Ascending aorta (tissue), 2 donors: ENCODE data around the gene WDR87. TPM values are rescaled to one million over a fixed set of nuclear protein-coding genes. Genes with fewer than 3 reads are reported as not detected.

Source experiments
- DNase-seq, 2 donors: peaks; one replicate each; pipeline ENCODE4 v3.0.0-alpha.2; 2019; ENCODE audit warnings: low spot score in 2 of 2
- H3K27ac ChIP-seq, 2 donors: fragments of 200-600 bp; sonication (generic); one replicate each; pipeline ENCODE4 v1.5.1; 2016 to 2017; ENCODE audit warnings: mild to moderate bottlenecking in 1 of 2
- H3K27me3 ChIP-seq: fragments of 200-600 bp; sonication (generic); one replicate; pipeline ENCODE4 v1.5.1; 2017
- H3K36me3 ChIP-seq, 2 donors: fragments of 200-600 bp; sonication (generic); one replicate each; pipeline ENCODE4 v1.5.1; 2016
- H3K4me1 ChIP-seq, 2 donors: fragments of 200-600 bp; sonication (generic); one replicate each; pipeline ENCODE4 v1.5.1; 2016 to 2017; ENCODE audit warnings: mild to moderate bottlenecking in 1 of 2
- H3K4me3 ChIP-seq, 2 donors: fragments of 200-600 bp; sonication (generic); one replicate each; pipeline ENCODE4 v1.5.1; 2016 to 2017; ENCODE audit warnings: mild to moderate bottlenecking in 1 of 2
- H3K9me3 ChIP-seq, 2 donors: fragments of 200-600 bp; sonication (generic); one replicate each; pipeline ENCODE4 v1.5.1; 2016
- intact Hi-C: fragments of 100-400 bp; cut with DNase I; formaldehyde crosslinking; loops from one replicate; pipeline ENCODE4 v1.15.1; 2023
- total RNA-seq: library from RNA; depleted of rRNA; stranded (reverse); fragments of >200 nt; gene quantifications from one replicate; pipeline ENCODE4 v1.1.0, GENCODE V29; 2016
- TF ChIP-seq, protein P1 (sequence below), 3 experiments: fragments of 200-600 bp in 2 of 3; fragments of 450-650 bp in 1 of 3; sonication (generic) in 2 of 3; IDR thresholded peaks; one replicate each; pipeline ENCODE4 v1.5.1; 2016 to 2019; ENCODE audit warnings: antibody characterized with exemption in 3 of 3, mild to moderate bottlenecking in 1 of 3, moderate library complexity in 1 of 3

The WDR87 gene
- total RNA-seq, 1 donor from 2014 or later, result not detected

DNA sequence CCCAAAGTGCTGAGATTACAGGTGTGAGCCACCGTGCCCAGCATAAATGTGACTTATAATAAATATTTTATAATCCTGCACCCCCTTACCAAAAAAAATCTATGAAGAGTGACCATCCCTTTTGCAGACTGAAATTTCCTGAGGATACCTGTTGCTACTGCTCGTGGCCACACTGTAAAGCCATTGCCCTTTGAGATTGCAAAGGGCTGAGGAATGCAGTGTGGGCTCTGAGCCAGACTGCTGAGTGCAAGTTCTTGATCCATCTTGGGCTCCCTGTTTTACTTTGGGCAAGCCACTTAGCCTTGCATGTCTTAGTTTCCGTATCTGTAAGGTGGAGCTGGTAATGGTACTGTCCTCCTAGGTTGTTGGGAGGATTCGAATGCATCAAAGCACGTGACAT is 24.0 kb upstream of the WDR87 start:
- H3K9me3 ChIP-seq, result peaks cover 0 to 3% of the 10 kb centered on the region in 2 donors
- H3K4me1 ChIP-seq, result peaks cover 3 to 9% of the 10 kb centered on the region in 2 donors
- no peaks in the 10 kb centered on the region for H3K27me3 ChIP-seq
- H3K4me3 ChIP-seq, result no peak overlapping the region
- no peaks in the 10 kb centered on the region for H3K36me3 ChIP-seq
- intact Hi-C loops, result loop anchor here (5.0 kb wide), 1 partner anchor 72 kb away; no protein-coding TSS in a partner anchor
- H3K27ac ChIP-seq, result no peak overlapping the region
- TF ChIP-seq, protein P1, sequence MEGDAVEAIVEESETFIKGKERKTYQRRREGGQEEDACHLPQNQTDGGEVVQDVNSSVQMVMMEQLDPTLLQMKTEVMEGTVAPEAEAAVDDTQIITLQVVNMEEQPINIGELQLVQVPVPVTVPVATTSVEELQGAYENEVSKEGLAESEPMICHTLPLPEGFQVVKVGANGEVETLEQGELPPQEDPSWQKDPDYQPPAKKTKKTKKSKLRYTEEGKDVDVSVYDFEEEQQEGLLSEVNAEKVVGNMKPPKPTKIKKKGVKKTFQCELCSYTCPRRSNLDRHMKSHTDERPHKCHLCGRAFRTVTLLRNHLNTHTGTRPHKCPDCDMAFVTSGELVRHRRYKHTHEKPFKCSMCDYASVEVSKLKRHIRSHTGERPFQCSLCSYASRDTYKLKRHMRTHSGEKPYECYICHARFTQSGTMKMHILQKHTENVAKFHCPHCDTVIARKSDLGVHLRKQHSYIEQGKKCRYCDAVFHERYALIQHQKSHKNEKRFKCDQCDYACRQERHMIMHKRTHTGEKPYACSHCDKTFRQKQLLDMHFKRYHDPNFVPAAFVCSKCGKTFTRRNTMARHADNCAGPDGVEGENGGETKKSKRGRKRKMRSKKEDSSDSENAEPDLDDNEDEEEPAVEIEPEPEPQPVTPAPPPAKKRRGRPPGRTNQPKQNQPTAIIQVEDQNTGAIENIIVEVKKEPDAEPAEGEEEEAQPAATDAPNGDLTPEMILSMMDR (IDR thresholded peaks at IDR 0.05), result no peak
- DNase-seq, result no peak

DNA sequence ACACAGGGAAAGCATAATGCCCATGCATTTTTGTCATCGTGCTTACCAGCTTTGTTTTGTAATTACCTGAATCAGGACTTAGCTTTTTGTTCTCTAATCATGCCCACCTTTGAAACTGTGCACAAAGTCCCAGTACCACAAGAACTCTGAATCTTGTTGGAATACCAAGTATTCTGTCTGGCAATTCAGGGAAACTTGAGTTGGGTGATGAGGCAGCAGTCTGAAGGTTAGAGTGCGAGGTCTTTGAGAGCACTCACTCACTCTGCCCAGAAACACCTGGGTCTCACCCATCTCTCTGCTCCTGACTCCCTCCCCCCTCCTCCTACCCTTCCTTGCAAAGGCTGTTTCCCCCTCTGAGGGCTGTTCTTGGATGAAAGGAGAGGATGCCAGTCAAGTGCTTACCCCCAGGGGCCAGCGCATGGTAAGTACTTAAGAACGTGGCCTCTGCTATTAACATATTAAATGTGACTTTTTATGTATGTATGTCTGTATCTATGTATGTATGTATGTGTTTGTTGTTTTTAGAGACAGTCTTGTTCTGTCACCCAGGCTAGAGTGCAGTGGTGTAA is 23.0 kb upstream of the WDR87 start:
- intact Hi-C loops, result no loop called here
- Histone ChIP-seq H3K9me3 (no peaks in the 10 kb centered on the region), H3K36me3 (no peaks in the 10 kb centered on the region), H3K27ac (no peak overlapping the region), H3K27me3 (no peaks in the 10 kb centered on the region), H3K4me1 (peaks cover 3 to 9% of the 10 kb centered on the region in 2 donors), H3K4me3 (no peak overlapping the region)
- TF ChIP-seq, protein P1 (IDR thresholded peaks at IDR 0.05), result no peak
- no peak for DNase-seq

DNA sequence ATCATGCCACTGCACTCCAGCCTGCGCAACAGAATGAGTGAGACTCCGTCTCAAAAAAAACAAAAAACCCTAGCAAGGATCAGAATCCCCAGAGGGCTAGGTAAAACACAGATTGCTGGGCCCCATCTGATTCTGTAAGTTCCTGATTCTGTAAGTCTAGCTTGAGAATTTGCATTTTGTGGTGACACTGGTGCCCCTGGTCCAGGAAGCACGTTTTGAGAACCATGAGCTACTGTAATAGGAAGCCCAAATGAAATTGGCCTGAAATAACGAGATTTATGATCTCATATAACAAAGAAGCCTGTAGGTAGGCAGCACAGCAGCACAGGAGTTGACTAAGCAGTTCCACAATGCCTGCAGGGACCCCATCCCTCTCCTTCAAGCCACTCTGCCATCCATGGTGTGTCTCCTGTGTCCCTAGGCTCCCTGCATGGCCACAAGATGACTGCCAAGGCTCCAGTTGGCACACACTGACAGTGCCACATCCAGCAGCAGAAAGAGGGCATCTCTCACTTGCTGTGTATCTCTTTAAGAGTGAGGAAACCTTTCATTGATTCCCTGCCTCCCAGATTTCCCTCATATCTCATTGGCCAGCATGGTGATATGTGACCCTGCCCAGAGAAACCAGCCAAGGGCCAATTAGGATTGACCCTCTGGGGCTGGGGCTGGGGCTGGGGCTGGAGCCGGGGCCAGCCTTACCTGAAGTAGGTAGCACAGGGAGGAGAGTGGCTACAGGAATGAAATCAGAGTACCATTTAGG is 22.3 kb upstream of the WDR87 start:
- H3K9me3 ChIP-seq, result no peaks in the 10 kb centered on the region
- peaks cover 3 to 9% of the 10 kb centered on the region in 2 donors for H3K4me1 ChIP-seq
- intact Hi-C loops, result no loop called here
- no peaks in the 10 kb centered on the region for H3K36me3 ChIP-seq
- no peak overlapping the region for H3K27ac ChIP-seq
- H3K4me3 ChIP-seq, result no peak overlapping the region
- TF ChIP-seq, protein P1 (IDR thresholded peaks at IDR 0.05), result no peak
- no peak for DNase-seq
- H3K27me3 ChIP-seq, result no peaks in the 10 kb centered on the region

DNA sequence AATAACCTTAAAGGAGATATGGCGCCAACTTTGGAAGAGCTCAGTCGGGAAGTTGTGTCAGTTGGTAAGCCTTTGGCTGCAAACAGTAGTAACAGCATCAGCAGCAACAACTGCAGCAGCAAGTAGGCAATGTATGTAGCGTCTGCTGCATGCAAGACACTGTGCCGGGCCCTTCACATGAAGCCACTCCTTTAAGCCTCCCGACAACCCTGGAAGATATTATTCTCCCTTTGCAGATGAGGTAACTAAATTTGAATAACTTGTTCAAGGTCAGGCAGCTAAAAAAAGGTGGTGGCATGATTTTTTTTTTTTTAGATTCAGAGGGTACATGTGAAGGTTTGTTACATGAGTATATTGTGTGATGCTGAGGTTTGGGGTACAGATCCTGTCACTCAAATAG is 20.3 kb upstream of the WDR87 start:
- Histone ChIP-seq H3K4me3 (no peak overlapping the region), H3K9me3 (no peaks in the 10 kb centered on the region), H3K27ac (no peak overlapping the region), H3K36me3 (no peaks in the 10 kb centered on the region), H3K4me1 (peaks cover 3 to 4% of the 10 kb centered on the region in 2 donors), H3K27me3 (no peaks in the 10 kb centered on the region)
- TF ChIP-seq, protein P1 (IDR thresholded peaks at IDR 0.05), result no peak
- no peak for DNase-seq
- intact Hi-C loops, result no loop called here

DNA sequence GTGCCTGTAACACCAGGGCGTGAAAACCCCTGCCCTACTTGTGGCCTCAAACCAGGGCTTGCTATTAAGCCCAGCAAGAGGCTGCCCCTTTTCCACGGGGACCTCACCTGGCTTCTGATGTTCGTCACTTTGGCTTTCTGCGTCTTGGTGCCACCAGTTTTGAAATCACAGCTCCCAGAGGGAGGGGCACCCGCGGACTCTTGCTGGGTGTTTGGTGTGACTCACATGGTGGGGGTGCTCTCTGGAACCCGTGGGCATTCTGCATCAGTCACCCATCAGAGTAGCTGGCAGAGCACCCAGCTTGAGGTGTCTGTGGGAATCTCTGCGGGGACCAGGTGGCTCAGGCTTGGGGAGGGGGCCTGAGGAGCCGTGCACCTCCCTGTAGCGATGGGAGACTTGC is 19.9 kb upstream of the WDR87 start:
- H3K36me3 ChIP-seq, result no peaks in the 10 kb centered on the region
- no peak overlapping the region for H3K27ac ChIP-seq
- no peak for DNase-seq
- H3K4me1 ChIP-seq, result no peaks in the 10 kb centered on the region
- intact Hi-C loops, result no loop called here
- H3K9me3 ChIP-seq, result no peaks in the 10 kb centered on the region
- no peak overlapping the region for H3K4me3 ChIP-seq
- TF ChIP-seq, protein P1 (IDR thresholded peaks at IDR 0.05), result no peak
- H3K27me3 ChIP-seq, result no peaks in the 10 kb centered on the region
